ENCODE measurements around the gene HARS2.
"Not testable (repeated sequence)": the region's sequence is repeated elsewhere in the genome, so short reads cannot be mapped to it uniquely, and the experiment has no call there.

The HARS2 gene

DNA sequence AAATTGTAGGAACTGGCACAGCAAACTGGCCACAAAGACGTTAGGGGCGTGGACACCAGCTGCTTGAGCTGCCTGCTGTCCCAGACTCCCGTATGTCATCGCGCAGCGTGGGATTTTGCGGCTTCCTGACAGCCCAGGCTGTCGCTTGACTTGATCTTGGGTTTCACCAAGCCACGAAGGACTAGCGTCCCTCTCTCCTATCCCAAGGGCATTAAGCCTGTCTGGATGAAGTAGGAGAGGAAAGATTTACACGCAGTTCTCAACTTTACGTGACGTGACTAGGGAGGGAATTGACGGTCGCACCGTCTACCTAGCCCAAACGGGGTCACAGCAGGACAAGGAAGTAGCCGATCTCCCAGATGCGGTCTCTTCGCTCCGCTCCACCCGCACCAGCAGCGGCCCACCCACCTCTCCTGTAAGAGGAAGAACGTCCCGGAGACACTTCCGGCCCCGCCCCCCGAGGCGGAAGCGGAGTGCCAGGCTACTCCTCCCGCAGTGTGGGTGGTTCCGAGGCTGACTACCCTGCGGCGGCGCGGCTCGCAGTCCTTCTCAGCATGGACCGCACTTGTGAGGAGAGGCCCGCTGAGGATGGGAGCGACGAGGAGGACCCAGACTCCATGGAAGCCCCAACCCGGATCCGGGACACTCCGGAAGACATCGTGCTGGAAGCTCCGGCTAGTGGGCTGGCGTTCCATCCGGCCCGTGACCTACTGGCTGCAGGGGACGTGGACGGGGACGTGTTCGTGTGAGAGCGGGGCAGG, 26.7 kb upstream of the HARS2 start, which contains the start of gene WDR55:
Gene WDR55, plus strand, starts transcription at position 546 of the 761 bp plus-strand sequence. Its CDS starts 9 bp downstream, at position 555.
- H3K36me3 ChIP-seq (ENCODE audit: insufficient read depth, insufficient read length, low read length): peaks cover 69% of the 10 kb centered on the region
- peak; percentile 63 for DNase-seq (ENCODE audit: low read depth, low spot score)
- peaks cover 3% of the 10 kb centered on the region for H3K4me1 ChIP-seq (ENCODE audit: insufficient read depth, insufficient read length)

DNA sequence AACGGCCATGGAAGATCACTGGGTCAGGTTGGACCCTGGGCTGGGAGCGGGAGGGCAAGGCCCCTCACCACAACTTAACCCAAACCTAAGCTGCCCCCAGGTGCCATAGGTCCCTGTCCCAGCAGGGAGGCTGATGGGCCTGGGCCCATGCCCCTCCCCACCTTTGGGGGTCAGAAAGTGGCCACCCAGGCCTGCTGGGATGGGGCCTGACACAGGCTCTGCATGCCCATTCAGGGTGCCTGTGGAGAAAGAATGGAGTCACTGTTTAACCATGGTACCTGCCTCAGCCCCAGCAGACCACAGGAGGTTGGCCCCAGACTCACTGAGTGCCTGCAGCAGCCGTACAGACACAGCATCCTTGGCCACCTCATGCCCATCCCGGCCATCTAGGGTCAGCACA, 20.2 kb upstream of the HARS2 start:
- not testable (repeated sequence) for H3K4me1 ChIP-seq (ENCODE audit: insufficient read depth, insufficient read length); H3K9ac ChIP-seq (ENCODE audit: insufficient read length, low read depth)
- peaks cover 86% of the 10 kb centered on the region for H3K36me3 ChIP-seq (ENCODE audit: insufficient read depth, insufficient read length, low read length)

More for the DNA sequence above, 26.7 kb upstream of the HARS2 start, which contains the start of gene WDR55:
- no peaks in the 10 kb centered on the region for H3K27me3 ChIP-seq (ENCODE audit: insufficient read depth, insufficient read length)
- H3K9ac ChIP-seq (ENCODE audit: insufficient read length, low read depth): peak within 1 kb of the TSS; percentile 92
- no peaks in the 10 kb centered on the region for H3K9me3 ChIP-seq (ENCODE audit: insufficient read depth, low read length)
- TF ChIP-seq ZNF274 (IDR thresholded peaks at IDR 0.05; ENCODE audit: low read depth, low read length) (no peak), SUZ12 (IDR thresholded peaks at IDR 0.05; ENCODE audit: extremely low read depth, insufficient read depth, insufficient read length) (no peak)
- peak within 1 kb of the TSS; percentile 93 for H3K4me3 ChIP-seq (ENCODE audit: insufficient read length, low read depth)

DNA sequence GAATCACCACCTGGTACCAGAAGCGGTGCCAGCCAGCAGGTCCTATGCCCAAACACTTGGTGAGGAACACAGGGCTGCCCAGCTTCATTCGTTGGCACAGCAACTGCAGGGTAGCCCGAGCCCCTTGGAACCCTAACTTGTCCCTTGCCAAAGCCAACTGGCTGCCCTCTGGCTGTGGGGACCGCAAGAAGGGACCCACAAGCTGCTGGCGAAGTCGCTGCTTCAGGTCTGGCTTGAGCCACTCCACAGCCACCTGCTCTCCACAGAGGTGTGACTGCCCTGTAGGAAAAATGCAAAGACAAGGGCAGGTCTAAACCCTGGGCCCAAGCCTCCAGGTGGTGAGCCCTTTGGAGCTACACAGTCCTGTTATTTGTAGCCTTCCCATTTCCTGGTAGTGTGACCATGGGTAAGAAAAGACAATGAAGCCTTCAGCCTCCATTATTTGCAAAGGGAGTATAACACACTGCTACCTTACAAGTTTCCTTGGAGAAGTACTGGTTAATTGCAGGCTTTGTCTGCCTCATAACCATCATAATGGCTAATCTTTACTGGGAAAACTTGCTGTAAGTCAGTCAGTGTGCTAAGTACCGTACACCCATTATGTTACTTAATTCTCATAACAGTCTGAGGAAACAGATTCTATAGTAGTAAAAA, 19.7 kb upstream of the HARS2 start:
- Histone ChIP-seq H3K27me3 (ENCODE audit: insufficient read depth, insufficient read length) (no peaks in the 10 kb centered on the region), H3K9ac (ENCODE audit: insufficient read length, low read depth) (no peak overlapping the region), H3K4me1 (ENCODE audit: insufficient read depth, insufficient read length) (no peaks in the 10 kb centered on the region), H3K36me3 (ENCODE audit: insufficient read depth, insufficient read length, low read length) (peaks cover 90% of the 10 kb centered on the region), H3K9me3 (ENCODE audit: insufficient read depth, low read length) (no peaks in the 10 kb centered on the region), H3K4me3 (ENCODE audit: insufficient read length, low read depth) (no peak overlapping the region)
- no peak for TF ChIP-seq SUZ12 (IDR thresholded peaks at IDR 0.05; ENCODE audit: extremely low read depth, insufficient read depth, insufficient read length)
- TF ChIP-seq ZNF274 (IDR thresholded peaks at IDR 0.05; ENCODE audit: low read depth, low read length): no peak
- TF ChIP-seq YY1 (IDR thresholded peaks at IDR 0.05; ENCODE audit: insufficient read depth, insufficient read length): no peak
- DNase-seq (ENCODE audit: low read depth, low spot score): no peak

More for the DNA sequence above, 20.2 kb upstream of the HARS2 start:
- not testable (repeated sequence) for H3K27me3 ChIP-seq (ENCODE audit: insufficient read depth, insufficient read length); H3K9me3 ChIP-seq (ENCODE audit: insufficient read depth, low read length); H3K4me3 ChIP-seq (ENCODE audit: insufficient read length, low read depth); DNase-seq (ENCODE audit: low read depth, low spot score)

DNA sequence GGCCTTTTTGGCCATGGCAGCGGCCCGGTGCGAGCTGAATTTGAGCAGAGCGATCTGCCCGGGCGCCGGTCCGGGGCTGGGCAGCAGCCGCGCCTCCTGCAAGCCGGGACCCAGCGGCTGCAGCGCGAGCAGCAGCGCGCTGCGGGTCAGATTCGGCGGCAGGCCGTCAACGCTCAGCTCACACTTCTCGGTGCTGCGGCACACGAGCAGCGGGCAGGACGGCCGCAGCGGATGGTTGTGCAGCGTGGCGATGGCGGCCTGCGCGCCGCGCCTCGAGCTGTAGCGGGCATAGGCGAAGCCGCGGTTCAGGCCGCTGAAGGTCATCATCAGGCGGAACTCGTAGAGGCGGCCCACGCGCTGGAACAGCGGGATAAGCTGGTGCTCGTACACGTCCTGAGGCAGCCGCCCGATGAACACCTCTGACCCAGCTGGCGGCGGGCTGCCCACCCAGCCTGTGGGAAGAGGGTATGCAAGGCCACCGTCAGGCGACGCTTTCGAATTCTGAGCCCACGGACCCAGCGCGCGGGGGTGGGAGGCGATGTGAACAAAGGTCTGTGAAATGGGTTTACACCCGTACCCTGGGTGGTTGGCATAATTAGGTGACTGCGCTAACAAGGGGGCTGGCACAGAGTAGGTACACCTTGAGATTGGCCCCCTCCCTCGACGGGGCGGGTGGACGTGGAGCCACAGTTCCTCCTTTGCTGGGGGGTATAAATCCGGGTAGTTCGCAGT, 18.6 kb upstream of the HARS2 start:
- Histone ChIP-seq H3K36me3 (ENCODE audit: insufficient read depth, insufficient read length, low read length) (peaks cover 90% of the 10 kb centered on the region), H3K4me1 (ENCODE audit: insufficient read depth, insufficient read length) (no peaks in the 10 kb centered on the region), H3K9ac (ENCODE audit: insufficient read length, low read depth) (no peak overlapping the region), H3K4me3 (ENCODE audit: insufficient read length, low read depth) (no peak overlapping the region), H3K9me3 (ENCODE audit: insufficient read depth, low read length) (no peaks in the 10 kb centered on the region), H3K27me3 (ENCODE audit: insufficient read depth, insufficient read length) (no peaks in the 10 kb centered on the region)
- no peak for TF ChIP-seq SUZ12 (IDR thresholded peaks at IDR 0.05; ENCODE audit: extremely low read depth, insufficient read depth, insufficient read length)
- TF ChIP-seq YY1 (IDR thresholded peaks at IDR 0.05; ENCODE audit: insufficient read depth, insufficient read length): no peak
- TF ChIP-seq ZNF274 (IDR thresholded peaks at IDR 0.05; ENCODE audit: low read depth, low read length): no peak
- DNase-seq (ENCODE audit: low read depth, low spot score): no peak

DNA sequence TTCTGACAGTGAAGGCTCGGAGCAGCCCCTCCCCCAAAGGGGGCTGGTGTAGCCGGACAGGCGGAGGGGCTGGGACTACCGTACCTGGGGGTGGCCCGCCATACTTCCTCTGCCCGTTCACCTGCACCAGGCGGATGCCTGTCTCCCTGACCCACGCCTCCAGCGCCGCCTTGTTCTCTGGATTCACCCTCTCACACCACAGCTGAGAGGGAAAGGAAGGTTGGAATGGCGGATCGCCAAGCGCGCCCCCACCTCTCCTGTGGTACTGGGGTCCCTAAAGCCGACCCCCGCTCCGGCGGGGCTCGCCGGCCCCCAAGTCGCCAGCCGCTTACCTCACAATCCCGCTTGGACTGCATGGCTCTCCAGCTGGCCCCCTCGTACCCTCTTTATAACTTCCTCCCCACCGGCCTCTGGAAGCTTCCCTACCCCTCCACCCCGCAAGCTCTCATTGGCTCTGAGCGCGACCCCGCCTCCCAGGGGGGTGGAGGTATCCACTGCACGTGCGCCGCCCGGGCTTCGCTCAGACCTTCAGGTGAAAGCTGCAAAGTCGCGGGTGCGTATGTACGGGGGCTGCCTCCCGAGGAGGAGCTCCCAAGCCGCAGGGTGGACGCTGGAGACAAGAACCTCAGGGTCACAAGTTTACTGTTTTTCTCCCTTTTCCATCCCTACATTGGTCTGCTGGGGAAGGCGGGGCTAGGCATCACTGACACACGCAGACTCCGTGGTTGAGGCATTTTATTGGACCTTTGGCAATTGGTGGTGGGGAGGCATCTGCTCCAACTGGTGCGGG, 17.9 kb upstream of the HARS2 start, which contains the start of gene DND1:
Gene DND1, minus strand, starts transcription at position 390 of the 790 bp plus-strand sequence. Its CDS starts 34 bp downstream, at position 356.
- H3K27me3 ChIP-seq (ENCODE audit: insufficient read depth, insufficient read length): no peaks in the 10 kb centered on the region
- H3K9me3 ChIP-seq (ENCODE audit: insufficient read depth, low read length): no peaks in the 10 kb centered on the region
- no peak for DNase-seq (ENCODE audit: low read depth, low spot score)
- H3K4me1 ChIP-seq (ENCODE audit: insufficient read depth, insufficient read length): no peaks in the 10 kb centered on the region
- no peak within 1 kb of the TSS for H3K4me3 ChIP-seq (ENCODE audit: insufficient read length, low read depth)
- H3K9ac ChIP-seq (ENCODE audit: insufficient read length, low read depth): no peak within 1 kb of the TSS
- H3K36me3 ChIP-seq (ENCODE audit: insufficient read depth, insufficient read length, low read length): peaks cover 87% of the 10 kb centered on the region
- TF ChIP-seq SUZ12 (IDR thresholded peaks at IDR 0.05; ENCODE audit: extremely low read depth, insufficient read depth, insufficient read length) (no peak), ZNF274 (IDR thresholded peaks at IDR 0.05; ENCODE audit: low read depth, low read length) (no peak)

DNA sequence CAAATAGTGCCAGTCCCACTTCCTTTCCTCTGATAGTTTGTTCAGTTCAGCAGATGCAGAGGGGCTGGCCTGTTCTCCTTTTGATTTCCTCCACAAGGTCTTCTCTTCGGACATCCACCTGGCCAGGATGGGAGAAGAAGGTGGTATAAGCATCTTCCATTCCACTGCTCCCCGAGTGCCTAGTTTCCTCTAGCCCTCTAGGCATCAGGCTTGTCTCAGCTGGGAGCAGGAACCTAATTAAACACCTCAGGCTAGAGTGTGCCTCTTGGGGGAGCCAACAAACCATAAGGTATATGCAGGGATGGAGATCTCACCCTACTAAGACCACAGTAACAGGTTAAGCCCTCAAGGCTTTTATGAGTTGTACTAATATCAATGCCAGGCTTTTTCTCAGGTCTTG, 17.0 kb upstream of the HARS2 start:
- no peak for DNase-seq (ENCODE audit: low read depth, low spot score)
- H3K9me3 ChIP-seq (ENCODE audit: insufficient read depth, low read length): no peaks in the 10 kb centered on the region
- H3K9ac ChIP-seq (ENCODE audit: insufficient read length, low read depth): no peak overlapping the region
- H3K4me3 ChIP-seq (ENCODE audit: insufficient read length, low read depth): no peak overlapping the region
- TF ChIP-seq YY1 (IDR thresholded peaks at IDR 0.05; ENCODE audit: insufficient read depth, insufficient read length) (no peak), ZNF274 (IDR thresholded peaks at IDR 0.05; ENCODE audit: low read depth, low read length) (no peak)
- H3K27me3 ChIP-seq (ENCODE audit: insufficient read depth, insufficient read length): no peaks in the 10 kb centered on the region
- H3K36me3 ChIP-seq (ENCODE audit: insufficient read depth, insufficient read length, low read length): peaks cover 84% of the 10 kb centered on the region
- no peaks in the 10 kb centered on the region for H3K4me1 ChIP-seq (ENCODE audit: insufficient read depth, insufficient read length)

Data from NT2/D1 (cell line).